PC-3 (cell line): Measurements from ENCODE around the gene UBALD2. TPM values are rescaled to one million over a fixed set of nuclear protein-coding genes. Genes with fewer than 3 reads are reported as not detected.

ENCODE experiments used
- ATAC-seq: fragments of 200-7000 bp; cut with Tn5 transposase; 2 replicates; pipeline ENCODE4 v1.9.1; 2020; ENCODE audit warnings: mild to moderate bottlenecking, moderate library complexity
- BruUV-seq: library from RNA; stranded (reverse); fragments of 400-500 nt; replicated peaks from 2 replicates; lab custom pipeline; 2021; lab: Mats Ljungman, UMichigan
- CTCF ChIA-PET: fragments of 300-600 bp; sonication (Branson Sonifier 250); formaldehyde crosslinking; loops from one replicate; lab custom pipeline; 2022; ENCODE audit warnings: antibody characterized with exemption; lab: Charles Lee
- POLR2A ChIA-PET: fragments of 300-600 bp; sonication (Branson Sonifier 250); formaldehyde crosslinking; loops from one replicate; lab custom pipeline; 2022; ENCODE audit warnings: antibody characterized with exemption; ENCODE audit not compliant: unreplicated experiment; lab: Charles Lee
- DNase-seq: peaks from one replicate; pipeline ENCODE4 v3.0.0-alpha.2; 2015
- H2AFZ ChIP-seq: fragments of 300-600 bp; sonication (generic); 2 replicates; pipeline ENCODE4 v1.6.0; 2016; ENCODE audit warnings: antibody characterized with exemption, low read length
- H3F3A ChIP-seq: fragments of 300-600 bp; sonication (generic); one replicate; pipeline ENCODE4 v1.6.0; 2017; ENCODE audit warnings: antibody characterized with exemption, low read length, control low read depth, mild to moderate bottlenecking; ENCODE audit not compliant: unreplicated experiment
- H3K27ac ChIP-seq: fragments of 300-600 bp; sonication (generic); 2 replicates; pipeline ENCODE4 v1.5.1; 2016; ENCODE audit warnings: mild to moderate bottlenecking, low read length
- H3K27me3 ChIP-seq: fragments of 300-600 bp; sonication (generic); 2 replicates; pipeline ENCODE4 v1.6.1; 2016; ENCODE audit warnings: low read length, mixed read lengths
- H3K36me3 ChIP-seq: fragments of 300-600 bp; sonication (generic); 2 replicates; pipeline ENCODE4 v1.6.1; 2016; ENCODE audit warnings: low read depth, mixed run types, low read length, mixed read lengths
- H3K4me1 ChIP-seq: fragments of 300-600 bp; sonication (generic); 2 replicates; pipeline ENCODE4 v1.5.1; 2016; ENCODE audit warnings: low read length; ENCODE audit not compliant: insufficient read depth
- H3K4me2 ChIP-seq: fragments of 300-600 bp; sonication (generic); 2 replicates; pipeline ENCODE4 v1.6.0; 2016; ENCODE audit warnings: low read length
- H3K4me3 ChIP-seq: fragments of 300-600 bp; sonication (generic); 2 replicates; pipeline ENCODE4 v1.5.1; 2016; ENCODE audit warnings: mild to moderate bottlenecking, low read length, mixed read lengths
- H3K79me2 ChIP-seq: fragments of 300-600 bp; sonication (generic); 2 replicates; pipeline ENCODE4 v1.6.1; 2017; ENCODE audit warnings: low read length, mixed read lengths
- H3K9ac ChIP-seq: fragments of 300-600 bp; sonication (generic); 2 replicates; pipeline ENCODE4 v1.6.0; 2016; ENCODE audit warnings: mild to moderate bottlenecking, low read length
- H3K9me2 ChIP-seq: fragments of 300-600 bp; sonication (generic); replicated peaks from 2 replicates; pipeline ENCODE4 v1.6.1; 2016; ENCODE audit warnings: mixed run types, low read length, mixed read lengths
- H3K9me3 ChIP-seq: fragments of 300-600 bp; sonication (generic); 2 replicates; pipeline ENCODE4 v1.6.1; 2016; ENCODE audit warnings: low read length, mixed read lengths
- H4K20me1 ChIP-seq: fragments of 300-600 bp; sonication (generic); 2 replicates; pipeline ENCODE4 v1.6.1; 2016; ENCODE audit warnings: low read length, mixed read lengths
- CTCF ChIP-seq: fragments of 300-600 bp; sonication (generic); conservative IDR thresholded peaks from 2 replicates; pipeline ENCODE4 v1.5.1; 2017; ENCODE audit warnings: antibody characterized with exemption, low read depth, mild to moderate bottlenecking, low read length
- EZH2 ChIP-seq: fragments of 300-600 bp; sonication (generic); IDR thresholded peaks from one replicate; pipeline ENCODE4 v1.6.1; 2017; ENCODE audit warnings: antibody characterized with exemption, mild to moderate bottlenecking, low read length; ENCODE audit not compliant: unreplicated experiment
- EZH2phosphoT487 ChIP-seq: fragments of 300-600 bp; sonication (generic); IDR thresholded peaks from 2 replicates; pipeline ENCODE4 v1.6.1; 2018; ENCODE audit warnings: mild to moderate bottlenecking, antibody characterized with exemption, low read length, borderline replicate concordance
- intact Hi-C: fragments of 100-400 bp; cut with micrococcal nuclease; formaldehyde crosslinking; loops from 2 replicates; pipeline ENCODE4 v1.9.0; 2023
- total RNA-seq: library from RNA; depleted of rRNA; stranded (reverse); fragments of >200 nt; gene quantifications from 2 replicates; pipeline ENCODE4 v1.2.3, GENCODE V29; 2014

Gene UBALD2
- total RNA-seq, 1 experiment from 2014 or later = 59.5 TPM

GRCh38 chr17:76238847-76239537 lies 26.2 kb upstream of the UBALD2 start:
- Histone ChIP-seq H3K9ac (no peak overlapping the region), H4K20me1 (no peaks in the 10 kb centered on the region), H2AFZ (no peak overlapping the region), H3K4me1 (peaks cover 22% of the 10 kb centered on the region; the same call in 1 of the 2 replicates), H3K27ac (no peak overlapping the region), H3K9me2 (no peaks in the 10 kb centered on the region), H3K79me2 (no peaks in the 10 kb centered on the region), H3K9me3 (no peaks in the 10 kb centered on the region), H3K4me2 (no peak overlapping the region), H3F3A (no peaks in the 10 kb centered on the region), H3K4me3 (no peak overlapping the region), H3K36me3 (no peaks in the 10 kb centered on the region), H3K27me3 (no peaks in the 10 kb centered on the region)
- ATAC-seq (no peak), DNase-seq (no peak)
- CTCF ChIA-PET = interaction anchor here (0.6 to 1.1 kb wide), 2 partner anchors 59 to 109 kb away, joined by 5 to 10 read pairs; no protein-coding TSS in a partner anchor
- TSS peak; percentile 36 for BruUV-seq
- TF ChIP-seq CTCF = no peak
- no peak for TF ChIP-seq EZH2
- no peak for TF ChIP-seq EZH2phosphoT487
- POLR2A ChIA-PET = interaction anchor here (0.6 kb wide), 1 partner anchor 26 kb away, joined by 3 read pairs; the partner anchor contains the start of gene UBALD2
- intact Hi-C loops = no loop called here

- no peaks in the 10 kb centered on the region for H3K9me2 ChIP-seq
- BruUV-seq = no TSS peak
- peak overlapping the region; percentile 33; the same call in 1 of the 2 replicates for H2AFZ ChIP-seq
- H3K4me2 ChIP-seq = peak overlapping the region; percentile 62
- ATAC-seq = no peak
- H3K36me3 ChIP-seq = no peaks in the 10 kb centered on the region
- no peaks in the 10 kb centered on the region for H3K27me3 ChIP-seq
- H4K20me1 ChIP-seq = no peaks in the 10 kb centered on the region
- POLR2A ChIA-PET = no interaction called here
- H3K27ac ChIP-seq = no peak overlapping the region
- H3F3A ChIP-seq = no peaks in the 10 kb centered on the region
- intact Hi-C loops = loop anchor here (1.0 kb wide), 1 partner anchor 13 kb away; no protein-coding TSS in a partner anchor
- DNase-seq = no peak
- CTCF ChIA-PET = no interaction called here
- H3K79me2 ChIP-seq = no peaks in the 10 kb centered on the region
- H3K9me3 ChIP-seq = no peaks in the 10 kb centered on the region
- peaks cover 16% of the 10 kb centered on the region; the same call in 1 of the 2 replicates for H3K4me1 ChIP-seq
- TF ChIP-seq CTCF (no peak), EZH2 (no peak), EZH2phosphoT487 (no peak)
- H3K9ac ChIP-seq = no peak overlapping the region
- peak overlapping the region; percentile 45 for H3K4me3 ChIP-seq
Observed at GRCh38 chr17:76239538-76240274, 25.4 kb upstream of the UBALD2 start.
